OCI-LY1 (cell line): ENCODE results near the gene TPM2.
"Not testable (repeated sequence)": the region's sequence is repeated elsewhere in the genome, so short reads cannot be mapped to it uniquely, and the experiment has no call there.

Experiments
- H2AFZ ChIP-seq: fragments of 200-600 bp; sonication (generic), shearing (Covaris generic); 2 replicates; pipeline ENCODE4 v1.6.0; 2014; ENCODE audit warnings: antibody characterized with exemption, mild to moderate bottlenecking, low read length
- H3F3A ChIP-seq: fragments of 200-600 bp; sonication (generic), shearing (Covaris generic); 2 replicates; pipeline ENCODE4 v1.6.0; 2014; ENCODE audit warnings: mild to moderate bottlenecking, antibody characterized with exemption, low read length, moderate library complexity; ENCODE audit not compliant: insufficient read depth
- H3K27ac ChIP-seq: fragments of 200-600 bp; sonication (generic); 2 replicates; pipeline ENCODE4 v1.5.1; 2014; ENCODE audit warnings: low read length, mixed run types, mild to moderate bottlenecking, low read depth; ENCODE audit not compliant: poor library complexity, severe bottlenecking
- H3K27me3 ChIP-seq: fragments of 200-600 bp; sonication (generic); 2 replicates; pipeline ENCODE4 v1.6.0; 2014; ENCODE audit warnings: antibody characterized with exemption, mild to moderate bottlenecking, low read length, moderate library complexity; ENCODE audit not compliant: insufficient read depth
- H3K36me3 ChIP-seq: fragments of 200-600 bp; sonication (generic); 2 replicates; pipeline ENCODE4 v1.6.1; 2014; ENCODE audit warnings: mild to moderate bottlenecking, antibody characterized with exemption, low read length, moderate library complexity, mixed read lengths; ENCODE audit not compliant: insufficient read depth
- H3K4me1 ChIP-seq: fragments of 200-600 bp; sonication (generic); 2 replicates; pipeline ENCODE4 v1.5.1; 2014; ENCODE audit warnings: mild to moderate bottlenecking, low read length, moderate library complexity; ENCODE audit not compliant: insufficient read depth, severe bottlenecking
- H3K4me2 ChIP-seq: fragments of 200-600 bp; sonication (generic), shearing (Covaris generic); 2 replicates; pipeline ENCODE4 v1.6.1; 2014; ENCODE audit warnings: low read length
- H3K4me3 ChIP-seq: fragments of 200-600 bp; sonication (generic); 2 replicates; pipeline ENCODE4 v1.5.1; 2014; ENCODE audit warnings: low read length, low read depth, mild to moderate bottlenecking, mixed read lengths; ENCODE audit not compliant: poor library complexity, severe bottlenecking
- H3K79me2 ChIP-seq: fragments of 200-600 bp; shearing (Covaris generic); 2 replicates; pipeline ENCODE4 v1.6.1; 2016; ENCODE audit warnings: mixed run types, low read length, mixed read lengths; ENCODE audit not compliant: insufficient read depth
- H3K9ac ChIP-seq: fragments of 200-600 bp; sonication (generic), shearing (Covaris generic); 2 replicates; pipeline ENCODE4 v1.6.1; 2014; ENCODE audit warnings: mild to moderate bottlenecking, low read length, mixed read lengths
- H3K9me2 ChIP-seq: fragments of 200-600 bp; sonication (generic), shearing (Covaris generic); 2 replicates; pipeline ENCODE4 v1.6.1; 2014; ENCODE audit warnings: low read depth, mild to moderate bottlenecking, low read length, mixed read lengths
- H3K9me3 ChIP-seq: fragments of 200-600 bp; shearing (Covaris generic); 2 replicates; pipeline ENCODE4 v1.6.1; 2014; ENCODE audit warnings: low read length, mixed read lengths
- H4K20me1 ChIP-seq: fragments of 200-600 bp; sonication (generic), shearing (Covaris generic); 2 replicates; pipeline ENCODE4 v1.6.0; 2016; ENCODE audit warnings: mild to moderate bottlenecking, low read length; ENCODE audit not compliant: insufficient read depth
- EZH2 ChIP-seq: fragments of 200-600 bp; sonication (generic), shearing (Covaris generic); IDR thresholded peaks from 2 replicates; pipeline ENCODE4 v1.8.0; 2017; ENCODE audit warnings: borderline replicate concordance, mixed run types, mild to moderate bottlenecking, antibody characterized with exemption, low read length, moderate library complexity, mixed read lengths
- TF ChIP-seq, protein P1 (sequence below): fragments of 200-600 bp; sonication (generic), shearing (Covaris generic); IDR thresholded peaks from 2 replicates; pipeline ENCODE4 v1.5.1; 2017; ENCODE audit warnings: mild to moderate bottlenecking, antibody characterized with exemption, low read length, moderate library complexity, mixed read lengths

The TPM2 gene

DNA sequence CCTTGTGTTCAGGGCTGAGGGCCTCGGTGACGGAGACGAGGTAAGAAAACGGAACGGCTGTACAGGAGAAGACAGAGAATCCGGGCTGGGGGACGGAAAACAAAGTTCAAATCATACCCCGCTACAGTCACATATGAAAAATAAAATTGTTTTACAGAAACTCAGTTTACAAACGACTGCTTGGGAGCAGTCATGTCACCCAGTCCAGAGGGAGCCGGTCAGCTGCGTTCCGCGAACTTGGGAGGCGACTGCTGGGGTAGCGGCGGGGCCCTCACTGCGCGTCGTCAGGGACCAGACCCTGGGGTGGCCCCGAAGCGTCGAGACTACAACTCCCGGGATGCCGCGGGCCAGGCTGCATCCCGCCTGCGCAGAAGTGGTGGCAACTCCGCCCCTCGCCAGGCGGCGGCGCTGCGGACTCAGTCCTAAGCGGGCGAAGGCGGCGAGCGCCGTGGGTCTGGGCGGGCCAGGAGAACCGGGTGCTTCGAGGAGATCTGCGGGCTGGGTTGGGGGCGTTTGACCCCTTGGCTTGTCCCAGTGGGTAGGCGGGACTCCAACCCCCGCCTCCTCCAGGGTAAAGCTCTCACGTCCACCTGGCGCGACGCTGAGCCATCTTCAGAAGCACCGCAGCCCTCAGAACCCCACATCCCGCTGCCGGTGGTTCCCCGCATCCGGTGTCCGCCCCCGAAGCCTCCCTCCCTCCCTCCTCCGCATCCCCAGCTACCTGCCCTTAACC, 43.0 kb downstream of the TPM2 start:
- peaks cover 17% of the 10 kb centered on the region for H3F3A ChIP-seq
- peaks cover 11% of the 10 kb centered on the region; the same call in 1 of the 2 replicates for H3K36me3 ChIP-seq
- no peaks in the 10 kb centered on the region; the same call in 1 of the 2 replicates for H3K79me2 ChIP-seq
- no peak for TF ChIP-seq EZH2
- TF ChIP-seq, protein P1, sequence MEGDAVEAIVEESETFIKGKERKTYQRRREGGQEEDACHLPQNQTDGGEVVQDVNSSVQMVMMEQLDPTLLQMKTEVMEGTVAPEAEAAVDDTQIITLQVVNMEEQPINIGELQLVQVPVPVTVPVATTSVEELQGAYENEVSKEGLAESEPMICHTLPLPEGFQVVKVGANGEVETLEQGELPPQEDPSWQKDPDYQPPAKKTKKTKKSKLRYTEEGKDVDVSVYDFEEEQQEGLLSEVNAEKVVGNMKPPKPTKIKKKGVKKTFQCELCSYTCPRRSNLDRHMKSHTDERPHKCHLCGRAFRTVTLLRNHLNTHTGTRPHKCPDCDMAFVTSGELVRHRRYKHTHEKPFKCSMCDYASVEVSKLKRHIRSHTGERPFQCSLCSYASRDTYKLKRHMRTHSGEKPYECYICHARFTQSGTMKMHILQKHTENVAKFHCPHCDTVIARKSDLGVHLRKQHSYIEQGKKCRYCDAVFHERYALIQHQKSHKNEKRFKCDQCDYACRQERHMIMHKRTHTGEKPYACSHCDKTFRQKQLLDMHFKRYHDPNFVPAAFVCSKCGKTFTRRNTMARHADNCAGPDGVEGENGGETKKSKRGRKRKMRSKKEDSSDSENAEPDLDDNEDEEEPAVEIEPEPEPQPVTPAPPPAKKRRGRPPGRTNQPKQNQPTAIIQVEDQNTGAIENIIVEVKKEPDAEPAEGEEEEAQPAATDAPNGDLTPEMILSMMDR, result peak; percentile 88
- no peaks in the 10 kb centered on the region for H3K27me3 ChIP-seq
- peak overlapping the region; percentile 96 for H3K4me2 ChIP-seq
- H3K9me3 ChIP-seq, result no peaks in the 10 kb centered on the region
- H3K9me2 ChIP-seq, result no peaks in the 10 kb centered on the region
- H3K4me3 ChIP-seq, result peak overlapping the region; percentile 80
- H4K20me1 ChIP-seq, result no peaks in the 10 kb centered on the region
- H2AFZ ChIP-seq, result no peak overlapping the region
- peak overlapping the region; percentile 92 for H3K9ac ChIP-seq
- peak overlapping the region; percentile 92 for H3K27ac ChIP-seq
- H3K4me1 ChIP-seq, result peaks cover 70% of the 10 kb centered on the region

DNA sequence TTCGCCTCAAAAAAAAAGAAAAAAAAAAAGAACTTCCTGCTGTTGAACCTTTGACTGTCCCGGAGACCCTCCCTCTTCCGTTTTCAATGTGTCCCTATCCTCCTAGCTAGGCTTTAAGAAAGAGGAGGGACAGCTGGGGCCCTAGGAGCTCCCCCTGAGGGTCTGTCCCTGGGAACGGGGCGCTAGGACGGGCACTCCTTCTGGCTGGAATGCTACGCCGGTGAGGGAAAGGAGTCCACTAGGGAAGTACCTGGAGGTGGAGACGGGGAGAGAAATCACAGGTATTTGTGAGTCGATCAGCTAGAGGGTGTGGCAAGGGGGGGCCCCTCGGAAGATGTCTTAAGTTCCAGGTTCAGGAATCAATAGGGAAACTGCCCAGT, 43.6 kb downstream of the TPM2 start:
- Histone ChIP-seq H3K4me1 (peaks cover 65% of the 10 kb centered on the region), H3K27ac (peak overlapping the region; percentile 92), H3K27me3 (no peaks in the 10 kb centered on the region), H3F3A (peaks cover 17% of the 10 kb centered on the region), H3K36me3 (peaks cover 14% of the 10 kb centered on the region; the same call in 1 of the 2 replicates), H3K9ac (peak overlapping the region; percentile 92), H3K4me3 (peak overlapping the region; percentile 80), H3K9me2 (no peaks in the 10 kb centered on the region), H3K79me2 (no peaks in the 10 kb centered on the region; the same call in 1 of the 2 replicates), H2AFZ (no peak overlapping the region), H4K20me1 (no peaks in the 10 kb centered on the region), H3K4me2 (peak overlapping the region; percentile 96), H3K9me3 (no peaks in the 10 kb centered on the region)
- TF ChIP-seq, protein P1, result no peak
- TF ChIP-seq EZH2, result no peak

DNA sequence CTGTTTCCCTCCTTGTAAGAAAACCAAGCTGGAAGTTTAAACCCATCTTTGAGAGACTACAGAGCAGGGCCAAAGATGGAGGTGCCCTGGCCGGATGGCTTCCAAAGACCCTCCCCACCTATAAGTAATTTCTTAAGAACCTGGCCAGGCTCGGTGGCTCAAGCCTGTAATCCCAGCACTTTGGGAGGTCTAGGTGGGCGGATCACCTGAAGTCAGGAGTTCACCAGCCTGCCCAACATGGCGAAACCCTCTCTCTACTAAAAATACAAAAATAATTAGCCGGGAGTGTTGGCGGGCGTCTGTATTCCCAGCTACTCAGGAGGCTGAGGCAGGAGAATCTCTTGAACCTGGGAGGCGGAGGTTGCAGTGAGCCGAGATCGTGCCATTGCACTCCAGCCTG, 44.0 kb downstream of the TPM2 start:
- H3F3A ChIP-seq, result peaks cover 17% of the 10 kb centered on the region
- H3K4me1 ChIP-seq, result peaks cover 61% of the 10 kb centered on the region
- H4K20me1 ChIP-seq, H3K79me2 ChIP-seq, H3K27me3 ChIP-seq, H3K9me3 ChIP-seq, H3K9me2 ChIP-seq, H2AFZ ChIP-seq: not testable (repeated sequence)
- peak overlapping the region; percentile 96 for H3K4me2 ChIP-seq
- H3K36me3 ChIP-seq, result peaks cover 18% of the 10 kb centered on the region
- H3K9ac ChIP-seq, result peak overlapping the region; percentile 92
- peak overlapping the region; percentile 92 for H3K27ac ChIP-seq
- H3K4me3 ChIP-seq, result peak overlapping the region; percentile 80

DNA sequence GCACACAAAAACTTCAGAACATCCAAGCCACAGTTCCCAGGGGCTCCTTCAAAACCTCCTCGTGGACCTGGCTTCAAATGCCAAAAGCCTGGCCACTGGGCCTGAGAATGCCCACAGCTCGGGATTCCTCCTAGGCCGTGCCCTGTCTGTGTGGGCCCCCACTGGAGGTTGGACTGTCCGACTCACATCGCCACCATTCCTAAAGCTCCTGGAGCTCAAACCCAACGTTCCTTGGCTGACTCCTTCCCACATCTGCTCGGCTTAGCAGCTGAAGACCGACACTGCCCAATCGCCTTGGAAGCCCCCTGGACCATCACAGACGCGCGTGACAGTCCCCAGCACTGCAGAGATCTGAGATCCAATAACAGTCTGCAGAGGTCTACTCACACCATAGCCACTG, 46.7 kb downstream of the TPM2 start:
- H3K9me3 ChIP-seq, result no peaks in the 10 kb centered on the region

GRCh38 chr9:35641478-35641877, 48.2 kb downstream of the TPM2 start:
- not testable (repeated sequence) for H3K4me2 ChIP-seq, H3K27me3 ChIP-seq, H3K9me3 ChIP-seq, H4K20me1 ChIP-seq, H3K27ac ChIP-seq, H3K9me2 ChIP-seq, H3F3A ChIP-seq, H2AFZ ChIP-seq, H3K4me3 ChIP-seq, H3K79me2 ChIP-seq, H3K9ac ChIP-seq
- Histone ChIP-seq H3K4me1 (peaks cover 53% of the 10 kb centered on the region), H3K36me3 (peaks cover 27% of the 10 kb centered on the region)

More for the DNA sequence above, 46.7 kb downstream of the TPM2 start:
- Histone ChIP-seq H3K4me3 (no peak overlapping the region), H3K9ac (no peak overlapping the region), H3K36me3 (peaks cover 27% of the 10 kb centered on the region), H3K27ac (no peak overlapping the region), H3K4me2 (no peak overlapping the region), H3K9me2 (no peaks in the 10 kb centered on the region), H4K20me1 (no peaks in the 10 kb centered on the region), H3K79me2 (no peaks in the 10 kb centered on the region), H3K27me3 (no peaks in the 10 kb centered on the region), H3F3A (peaks cover 10% of the 10 kb centered on the region), H3K4me1 (peaks cover 54% of the 10 kb centered on the region), H2AFZ (no peak overlapping the region)
- no peak for TF ChIP-seq EZH2
- TF ChIP-seq, protein P1, result no peak
